ENCODE results near the gene TASP1.
"Not testable (repeated sequence)": the region's sequence is repeated elsewhere in the genome, so short reads cannot be mapped to it uniquely, and the experiment has no call there.

TASP1 gene

GRCh38 chr20:13389115-13389514, 249.6 kb downstream of the TASP1 start:
- DNase-seq, result no peak

- DNase-seq, result no peak
Measured at GRCh38 chr20:13384132-13384531, 254.6 kb downstream of the TASP1 start.

GRCh38 chr20:13382786-13383185, 255.9 kb downstream of the TASP1 start:
- DNase-seq, result no peak

GRCh38 chr20:13380497-13381229, 258.1 kb downstream of the TASP1 start:
- not testable (repeated sequence) for DNase-seq

GRCh38 chr20:13373400-13373799, 265.3 kb downstream of the TASP1 start:
- no peak for DNase-seq

GRCh38 chr20:13364278-13365170, 274.2 kb downstream of the TASP1 start:
- DNase-seq, result no peak

GRCh38 chr20:13363473-13363872, 275.3 kb downstream of the TASP1 start:
- no peak for DNase-seq

GRCh38 chr20:13362165-13362564, 276.6 kb downstream of the TASP1 start:
- DNase-seq, result not testable (repeated sequence)

- not testable (repeated sequence) for DNase-seq
Measured at GRCh38 chr20:13358936-13359335, 279.8 kb downstream of the TASP1 start.

- DNase-seq, result not testable (repeated sequence)
Measured at GRCh38 chr20:13357782-13358181, 280.9 kb downstream of the TASP1 start.

- no peak for DNase-seq
Measured at GRCh38 chr20:13356591-13356990, 282.1 kb downstream of the TASP1 start.

GRCh38 chr20:13355941-13356486, 282.7 kb downstream of the TASP1 start:
- DNase-seq, result no peak

GRCh38 chr20:13355411-13355810, 283.3 kb downstream of the TASP1 start:
- DNase-seq, result no peak

GRCh38 chr20:13353261-13353945, 285.3 kb downstream of the TASP1 start:
- no peak for DNase-seq

GRCh38 chr20:13349235-13349604, 289.5 kb downstream of the TASP1 start:
- no peak for DNase-seq

- DNase-seq, result no peak
Measured at GRCh38 chr20:13348311-13349234, 290.2 kb downstream of the TASP1 start.

- DNase-seq, result peak; percentile 61
Measured at GRCh38 chr20:13344671-13345070, 294.1 kb downstream of the TASP1 start.

GRCh38 chr20:13342469-13343242, 296.1 kb downstream of the TASP1 start:
- peak; percentile 73 for DNase-seq

GRCh38 chr20:13341737-13342393, 296.9 kb downstream of the TASP1 start:
- no peak for DNase-seq

- no peak for DNase-seq
Measured at GRCh38 chr20:13340088-13340487, 298.6 kb downstream of the TASP1 start.
